ENCODE measurements around the gene RANGAP1. TPM values are rescaled to one million over a fixed set of nuclear protein-coding genes. Genes with fewer than 3 reads are reported as not detected.

RANGAP1 gene
- total RNA-seq, 4 donors from 2014 or later, result 21.3 to 28.1 (median 26.2) TPM

- intact Hi-C loops (cut with DNase I; ENCODE audit: low total_unique reads), result no loop called here
These were observed 48.0 kb downstream of the RANGAP1 start for GRCh38 chr22:41237707-41238569.

GRCh38 chr22:41237036-41237706, 48.8 kb downstream of the RANGAP1 start:
- 27% methylated on average over 13 of the region's 33 CpGs; no CpG with 5 or more reads in 1 of the 2 donors for WGBS, 2 donors (ENCODE audit: low coverage in 1 of 2)
- intact Hi-C loops (cut with DNase I; ENCODE audit: low total_unique reads) (no loop called here), in situ Hi-C loops (cut with MboI; ENCODE audit: low pct_ligation_motif_present in 1 of 4, low pct_unique_long_range_greater_than_20kb in 1 of 4, low sequenced_read_pairs in 3 of 4) (no loop called here)
- Histone ChIP-seq H3K4me1 (peaks cover 6 to 15% (median 13%) of the 10 kb centered on the region in 4 donors), H3K27ac (peak overlapping the region; percentile 10 to 50 (median 39)), H3K4me3 (peak overlapping the region; percentile 3 to 53 (median 50)), H3K9me3 (no peaks in the 10 kb centered on the region), H3K36me3 (no peaks in the 10 kb centered on the region), H3K27me3 (no peaks in the 10 kb centered on the region)
- DNase-seq, result no peak
- peak in 2 of 5 experiments; percentile 55 to 61 for TF ChIP-seq CTCF (IDR thresholded peaks at IDR 0.05)
- no peak for TF ChIP-seq POLR2A (IDR thresholded peaks at IDR 0.05)
- no peak for TF ChIP-seq POLR2AphosphoS5 (IDR thresholded peaks at IDR 0.05)

More at GRCh38 chr22:41237707-41238569, 48.0 kb downstream of the RANGAP1 start:
- in situ Hi-C loops (cut with MboI; ENCODE audit: low pct_ligation_motif_present in 1 of 4, low pct_unique_long_range_greater_than_20kb in 1 of 4, low sequenced_read_pairs in 3 of 4), result no loop called here
- Histone ChIP-seq H3K27ac (peak overlapping the region; percentile 10 to 50 (median 39)), H3K9me3 (no peaks in the 10 kb centered on the region), H3K4me3 (peak overlapping the region; percentile 3 to 53 (median 50)), H3K36me3 (no peaks in the 10 kb centered on the region), H3K27me3 (no peaks in the 10 kb centered on the region), H3K4me1 (peaks cover 6 to 15% (median 13%) of the 10 kb centered on the region in 4 donors)
- WGBS, 2 donors (ENCODE audit: low coverage in 1 of 2), result 26% methylated on average over 27 of the region's 97 CpGs; no CpG with 5 or more reads in 1 of the 2 donors
- peak; percentile 86 for DNase-seq
- peak in 3 of 5 experiments; percentile 52 to 76 (median 71) for TF ChIP-seq CTCF (IDR thresholded peaks at IDR 0.05)
- no peak for TF ChIP-seq POLR2AphosphoS5 (IDR thresholded peaks at IDR 0.05)

GRCh38 chr22:41234815-41235695, 50.9 kb downstream of the RANGAP1 start:
- in situ Hi-C loops (cut with MboI; ENCODE audit: low pct_ligation_motif_present in 1 of 4, low pct_unique_long_range_greater_than_20kb in 1 of 4, low sequenced_read_pairs in 3 of 4), result no loop called here
- TF ChIP-seq POLR2AphosphoS5 (IDR thresholded peaks at IDR 0.05) (no peak), POLR2A (IDR thresholded peaks at IDR 0.05) (no peak), CTCF (IDR thresholded peaks at IDR 0.05) (no peak), EP300 (IDR thresholded peaks at IDR 0.05; ENCODE audit: low read depth) (no peak)

More at GRCh38 chr22:41234815-41235695, 50.9 kb downstream of the RANGAP1 start:
- 76 to 100% methylated on average over 2 to 18 of the region's 19 CpGs for WGBS, 2 donors (ENCODE audit: low coverage in 1 of 2)
- Histone ChIP-seq H3K27me3 (no peaks in the 10 kb centered on the region), H3K9me3 (no peaks in the 10 kb centered on the region), H3K4me3 (no peak overlapping the region), H3K4me1 (peaks cover 6 to 15% (median 13%) of the 10 kb centered on the region in 4 donors), H3K36me3 (no peaks in the 10 kb centered on the region), H3K27ac (no peak overlapping the region)
- no peak for DNase-seq
- intact Hi-C loops (cut with DNase I; ENCODE audit: low total_unique reads), result no loop called here

Measured in transverse colon (tissue), 4 donors.